Endothelial cell of umbilical vein (primary cell): ENCODE measurements around the gene TXNRD3. TPM values are rescaled to one million over a fixed set of nuclear protein-coding genes. Genes with fewer than 3 reads are reported as not detected.

Experiments
- BruUV-seq: library from RNA; stranded (reverse); fragments of 400-500 nt; replicated peaks from 2 replicates; lab custom pipeline; 2021; lab: Mats Ljungman, UMichigan
- CTCF ChIA-PET: fragments of 300-600, 350-600 bp; sonication (Branson Sonifier 250); formaldehyde crosslinking; loops from one replicate; lab custom pipeline; 2021; ENCODE audit warnings: antibody characterized with exemption, inconsistent platforms; lab: Charles Lee
- POLR2A ChIA-PET: fragments of 300-600, 350-600 bp; sonication (Branson Sonifier 250); formaldehyde crosslinking; loops from one replicate; lab custom pipeline; 2021; ENCODE audit warnings: antibody characterized with exemption, inconsistent platforms; lab: Charles Lee
- DNase-seq: peaks from one replicate; pipeline ENCODE4 v3.0.0-alpha.2; 2011; ENCODE audit warnings: low read depth, low spot score
- FAIRE-seq: peaks from 2 replicates; lab custom pipeline; 2011; peaks lifted over from hg19 to GRCh38; lab: Jason Lieb, UNC
- H2AFZ ChIP-seq: 2 replicates; pipeline ENCODE4 v1.6.0; 2012; ENCODE audit warnings: low read depth, low read length, control low read depth, inconsistent platforms
- H3K27ac ChIP-seq: 2 replicates; pipeline ENCODE4 v1.5.1; 2011; ENCODE audit warnings: low read depth, mild to moderate bottlenecking, control low read depth, low read length, moderate library complexity; ENCODE audit not compliant: insufficient read depth
- H3K27me3 ChIP-seq, 2 experiments: 2 replicates each; pipeline versions ENCODE4 v1.6.0 to v1.6.1; 2011; ENCODE audit warnings: low read length in 2 of 2, mixed read lengths in 1 of 2; ENCODE audit not compliant: control insufficient read depth in 2 of 2, insufficient read depth in 2 of 2
- H3K36me3 ChIP-seq, 2 experiments: 2 replicates in 1 of 2; 3 replicates in 1 of 2; pipeline ENCODE4 v1.5.1; 2011; ENCODE audit warnings: low read length in 2 of 2, mild to moderate bottlenecking in 1 of 2, moderate library complexity in 1 of 2; ENCODE audit not compliant: control insufficient read depth in 2 of 2, insufficient read depth in 2 of 2; ENCODE audit errors: extremely low read depth in 1 of 2
- H3K4me1 ChIP-seq: 3 replicates; pipeline ENCODE4 v1.5.1; 2011; ENCODE audit warnings: mild to moderate bottlenecking, low read length; ENCODE audit not compliant: control insufficient read depth, insufficient read depth; ENCODE audit errors: extremely low read depth
- H3K4me2 ChIP-seq: 2 replicates; pipeline ENCODE4 v1.6.1; 2011; ENCODE audit warnings: low read length, control low read depth, mixed read lengths; ENCODE audit not compliant: insufficient read depth
- H3K4me3 ChIP-seq, 3 experiments: fragments of 200-600 bp in 1 of 3; sonication (generic), shearing (Covaris generic) in 1 of 3; replicated peaks in 1 of 3; 2 replicates each; pipeline ENCODE4 v1.5.1; 2011 to 2016; ENCODE audit warnings: control low read depth in 3 of 3, low read length in 3 of 3, mild to moderate bottlenecking in 2 of 3, inconsistent platforms in 1 of 3, low read depth in 1 of 3, moderate library complexity in 1 of 3; ENCODE audit not compliant: insufficient read depth in 1 of 3
- H3K79me2 ChIP-seq: 2 replicates; pipeline ENCODE4 v1.6.0; 2012; ENCODE audit warnings: low read length, inconsistent platforms; ENCODE audit not compliant: control insufficient read depth, insufficient read depth
- H3K9ac ChIP-seq: replicated peaks from 2 replicates; pipeline ENCODE3; 2011; ENCODE audit warnings: low read length, control low read depth; ENCODE audit not compliant: insufficient read depth; ENCODE audit errors: extremely low read depth
- H3K9me1 ChIP-seq: replicated peaks from 3 replicates; pipeline ENCODE4 v1.6.0; 2011; ENCODE audit warnings: mild to moderate bottlenecking, low read length; ENCODE audit not compliant: control insufficient read depth, insufficient read depth; ENCODE audit errors: extremely low read depth
- H3K9me3 ChIP-seq: replicated peaks from 2 replicates; pipeline ENCODE4 v1.5.1; 2012; ENCODE audit warnings: low read length, inconsistent platforms; ENCODE audit not compliant: control insufficient read depth, insufficient read depth
- H4K20me1 ChIP-seq: replicated peaks from 2 replicates; pipeline ENCODE3; 2011; ENCODE audit warnings: mild to moderate bottlenecking, low read length; ENCODE audit not compliant: control insufficient read depth, insufficient read depth; ENCODE audit errors: extremely low read depth
- EZH2 ChIP-seq: IDR thresholded peaks from 2 replicates; pipeline ENCODE4 v1.6.1; 2012; ENCODE audit warnings: borderline replicate concordance, low read depth, mild to moderate bottlenecking, moderate library complexity, low read length, inconsistent platforms; ENCODE audit not compliant: severe bottlenecking
- FOS ChIP-seq: IDR thresholded peaks from 2 replicates; pipeline ENCODE4 v1.6.1; 2011; ENCODE audit warnings: mild to moderate bottlenecking, low read length, moderate library complexity, borderline replicate concordance; ENCODE audit not compliant: insufficient read depth
- GATA2 ChIP-seq: IDR thresholded peaks from 2 replicates; pipeline ENCODE4 v1.7.0; 2011; ENCODE audit warnings: low read depth, mild to moderate bottlenecking, moderate library complexity, mixed read lengths, low read length; ENCODE audit not compliant: insufficient read length, insufficient read depth
- JUN ChIP-seq: IDR thresholded peaks from 2 replicates; pipeline ENCODE4 v1.6.1; 2011; ENCODE audit warnings: borderline replicate concordance, low read depth; ENCODE audit not compliant: insufficient read length, insufficient read depth
- MYC ChIP-seq: IDR thresholded peaks from one replicate; pipeline ENCODE4 v1.6.1; 2011; ENCODE audit warnings: mild to moderate bottlenecking, low read depth, low read length
- POLR2A ChIP-seq: IDR thresholded peaks from 2 replicates; pipeline ENCODE4 v1.6.1; 2012; ENCODE audit warnings: low read depth, mild to moderate bottlenecking, control low read depth, low read length
- POLR2AphosphoS5 ChIP-seq: IDR thresholded peaks from 2 replicates; pipeline ENCODE4 v1.6.1; 2012; ENCODE audit warnings: low read depth, mild to moderate bottlenecking, control low read depth, low read length, moderate library complexity; ENCODE audit not compliant: insufficient read depth
- dilution Hi-C: fragments of 300-500 bp; cut with MboI; formaldehyde crosslinking; loops from one replicate; pipeline ENCODE4 v1.15.0; 2019; ENCODE audit warnings: low sequenced_read_pairs; ENCODE audit not compliant: extremely low pct_ligation_motif_present
- intact Hi-C: fragments of 100-400 bp; cut with micrococcal nuclease; formaldehyde crosslinking; loops from one replicate; pipeline ENCODE4 v1.10.0; 2022
- polyA plus RNA-seq, 4 experiments: library from polyadenylated mRNA; depleted of rRNA in 3 of 4; stranded (reverse) in 3 of 4; unstranded in 1 of 4; fragments of >200 nt; gene quantifications; 2 replicates each; pipeline versions ENCODE4 v1.2.1 to v1.2.3, GENCODE V29; 2011 to 2012; ENCODE audit warnings: missing spikeins in 1 of 4
- total RNA-seq: library from RNA; stranded (reverse); gene quantifications from 2 replicates; pipeline ENCODE4 v1.2.3, GENCODE V29; 2021
- TF ChIP-seq, protein P1 (sequence below), 2 donors: IDR thresholded peaks; 1 replicate in 1 of 2; 2 replicates in 1 of 2; pipeline ENCODE4 v1.5.1; 2011; ENCODE audit warnings: low read length in 2 of 2, mild to moderate bottlenecking in 2 of 2, moderate library complexity in 2 of 2, control low read depth in 1 of 2, inconsistent platforms in 1 of 2, low read depth in 1 of 2; ENCODE audit not compliant: insufficient read depth in 1 of 2; ENCODE audit errors: extremely low read depth in 1 of 2
- TF ChIP-seq, protein P2 (sequence below): IDR thresholded peaks from 2 replicates; pipeline ENCODE4 v1.6.1; 2011; ENCODE audit not compliant: insufficient read depth, insufficient read length

TXNRD3 gene
- total and polyA plus RNA-seq, 2 donors (not counting 3 experiments of a cell fraction or from before 2014, with no cell fraction given) = 2.6 to 7.1 TPM

DNA sequence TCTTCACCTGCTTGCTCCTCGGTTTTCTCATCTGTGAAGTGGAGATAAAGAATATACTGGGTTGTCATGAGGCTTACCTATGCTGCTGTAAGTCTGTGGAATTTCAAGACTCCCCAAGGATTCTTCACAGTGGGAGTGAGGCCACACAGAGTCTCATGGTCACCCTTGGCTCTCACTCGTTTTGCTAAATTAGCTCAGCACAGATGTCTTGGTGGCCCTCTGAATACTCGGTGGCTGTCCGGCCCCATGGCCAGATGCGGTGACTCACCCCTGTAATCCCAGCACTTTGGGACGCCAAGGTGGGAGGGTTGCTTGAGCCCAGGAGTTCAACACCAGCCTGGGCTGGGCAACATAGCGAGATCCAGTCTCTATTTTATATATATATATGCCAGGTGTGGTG lies 44.1 kb upstream of the TXNRD3 start:
- H3K9me3 ChIP-seq = no peaks in the 10 kb centered on the region
- H4K20me1 ChIP-seq = no peaks in the 10 kb centered on the region
- BruUV-seq = no TSS peak
- H3K36me3 ChIP-seq = no peaks in the 10 kb centered on the region
- peaks cover 5% of the 10 kb centered on the region for H3K4me1 ChIP-seq
- no peak overlapping the region for H2AFZ ChIP-seq
- POLR2A ChIA-PET = no interaction called here
- no peaks in the 10 kb centered on the region for H3K79me2 ChIP-seq
- no peak overlapping the region for H3K4me3 ChIP-seq
- no peak for FAIRE-seq
- no peak for DNase-seq
- H3K27me3 ChIP-seq = peaks cover 8 to 32% of the 10 kb centered on the region in 2 experiments
- CTCF ChIA-PET = no interaction called here
- dilution Hi-C loops (no loop called here), intact Hi-C loops (no loop called here)
- no peak overlapping the region for H3K9ac ChIP-seq
- no peak overlapping the region for H3K4me2 ChIP-seq
- H3K27ac ChIP-seq = no peak overlapping the region
- no peaks in the 10 kb centered on the region for H3K9me1 ChIP-seq
- TF ChIP-seq JUN (no peak), GATA2 (no peak), POLR2A (no peak), MYC (no peak), FOS (no peak), EZH2 (no peak), POLR2AphosphoS5 (no peak)
- TF ChIP-seq, protein P1, sequence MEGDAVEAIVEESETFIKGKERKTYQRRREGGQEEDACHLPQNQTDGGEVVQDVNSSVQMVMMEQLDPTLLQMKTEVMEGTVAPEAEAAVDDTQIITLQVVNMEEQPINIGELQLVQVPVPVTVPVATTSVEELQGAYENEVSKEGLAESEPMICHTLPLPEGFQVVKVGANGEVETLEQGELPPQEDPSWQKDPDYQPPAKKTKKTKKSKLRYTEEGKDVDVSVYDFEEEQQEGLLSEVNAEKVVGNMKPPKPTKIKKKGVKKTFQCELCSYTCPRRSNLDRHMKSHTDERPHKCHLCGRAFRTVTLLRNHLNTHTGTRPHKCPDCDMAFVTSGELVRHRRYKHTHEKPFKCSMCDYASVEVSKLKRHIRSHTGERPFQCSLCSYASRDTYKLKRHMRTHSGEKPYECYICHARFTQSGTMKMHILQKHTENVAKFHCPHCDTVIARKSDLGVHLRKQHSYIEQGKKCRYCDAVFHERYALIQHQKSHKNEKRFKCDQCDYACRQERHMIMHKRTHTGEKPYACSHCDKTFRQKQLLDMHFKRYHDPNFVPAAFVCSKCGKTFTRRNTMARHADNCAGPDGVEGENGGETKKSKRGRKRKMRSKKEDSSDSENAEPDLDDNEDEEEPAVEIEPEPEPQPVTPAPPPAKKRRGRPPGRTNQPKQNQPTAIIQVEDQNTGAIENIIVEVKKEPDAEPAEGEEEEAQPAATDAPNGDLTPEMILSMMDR (IDR thresholded peaks at IDR 0.05; ENCODE audit: extremely low read depth in 1 of 2, insufficient read depth in 1 of 2, low read depth in 1 of 2, low read length in 2 of 2) = no peak
- TF ChIP-seq, protein P2, sequence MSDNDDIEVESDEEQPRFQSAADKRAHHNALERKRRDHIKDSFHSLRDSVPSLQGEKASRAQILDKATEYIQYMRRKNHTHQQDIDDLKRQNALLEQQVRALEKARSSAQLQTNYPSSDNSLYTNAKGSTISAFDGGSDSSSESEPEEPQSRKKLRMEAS = no peak
